ENCODE measurements around the gene CDON. TPM values are rescaled to one million over a fixed set of nuclear protein-coding genes. Genes with fewer than 3 reads are reported as not detected.

CDON gene
- total RNA-seq, 4 donors from 2014 or later: 1.0 to 2.0 (median 1.8) TPM

- intact Hi-C loops (cut with DNase I; ENCODE audit: low total_unique reads) (no loop called here), in situ Hi-C loops (cut with MboI; ENCODE audit: low sequenced_read_pairs in 4 of 4) (no loop called here)
- no peak for ATAC-seq
- Histone ChIP-seq H3K36me3 (no peaks in the 10 kb centered on the region), H3K4me1 (no peaks in the 10 kb centered on the region), H3K4me3 (no peak overlapping the region), H3K9me3 (no peaks in the 10 kb centered on the region), H3K27ac (no peak overlapping the region), H3K27me3 (no peaks in the 10 kb centered on the region)
- no peak for DNase-seq
- no peak for TF ChIP-seq CTCF (IDR thresholded peaks at IDR 0.05 in 4 of 5, conservative IDR thresholded peaks at IDR 0.05 in 1 of 5)
- TF ChIP-seq POLR2A (IDR thresholded peaks at IDR 0.05): no peak
Observed at GRCh38 chr11:126006068-126006467, 56.6 kb downstream of the CDON start.

DNA sequence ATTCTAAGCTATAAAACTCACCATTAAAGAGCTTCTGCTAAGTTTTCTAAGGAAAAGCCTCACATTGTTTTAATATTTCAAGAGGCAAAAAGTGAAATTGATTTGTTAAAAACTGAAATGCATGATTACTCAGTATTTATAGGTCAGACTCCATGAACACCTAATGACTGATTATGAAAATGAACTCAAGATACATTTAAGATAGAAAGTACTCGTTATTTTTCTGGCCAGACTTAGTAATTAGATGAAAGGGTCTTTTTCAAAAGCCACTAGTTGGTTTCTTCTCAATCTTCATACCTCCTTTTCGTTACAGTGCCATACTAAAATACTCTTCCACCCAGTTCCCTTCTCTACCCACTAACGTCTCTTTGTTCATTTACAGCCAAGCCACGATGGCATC, 60.5 kb downstream of the CDON start:
- H3K9me3 ChIP-seq: no peaks in the 10 kb centered on the region
- no peak for TF ChIP-seq POLR2A (IDR thresholded peaks at IDR 0.05)
- TF ChIP-seq CTCF (IDR thresholded peaks at IDR 0.05 in 4 of 5, conservative IDR thresholded peaks at IDR 0.05 in 1 of 5): no peak
- no peaks in the 10 kb centered on the region for H3K4me1 ChIP-seq
- no peak overlapping the region for H3K4me3 ChIP-seq
- in situ Hi-C loops (cut with MboI; ENCODE audit: low sequenced_read_pairs in 4 of 4): no loop called here
- intact Hi-C loops (cut with DNase I; ENCODE audit: low total_unique reads): no loop called here
- DNase-seq (no peak), ATAC-seq (no peak)
- no peak overlapping the region for H3K27ac ChIP-seq
- H3K36me3 ChIP-seq: no peaks in the 10 kb centered on the region
- no peaks in the 10 kb centered on the region for H3K27me3 ChIP-seq

DNA sequence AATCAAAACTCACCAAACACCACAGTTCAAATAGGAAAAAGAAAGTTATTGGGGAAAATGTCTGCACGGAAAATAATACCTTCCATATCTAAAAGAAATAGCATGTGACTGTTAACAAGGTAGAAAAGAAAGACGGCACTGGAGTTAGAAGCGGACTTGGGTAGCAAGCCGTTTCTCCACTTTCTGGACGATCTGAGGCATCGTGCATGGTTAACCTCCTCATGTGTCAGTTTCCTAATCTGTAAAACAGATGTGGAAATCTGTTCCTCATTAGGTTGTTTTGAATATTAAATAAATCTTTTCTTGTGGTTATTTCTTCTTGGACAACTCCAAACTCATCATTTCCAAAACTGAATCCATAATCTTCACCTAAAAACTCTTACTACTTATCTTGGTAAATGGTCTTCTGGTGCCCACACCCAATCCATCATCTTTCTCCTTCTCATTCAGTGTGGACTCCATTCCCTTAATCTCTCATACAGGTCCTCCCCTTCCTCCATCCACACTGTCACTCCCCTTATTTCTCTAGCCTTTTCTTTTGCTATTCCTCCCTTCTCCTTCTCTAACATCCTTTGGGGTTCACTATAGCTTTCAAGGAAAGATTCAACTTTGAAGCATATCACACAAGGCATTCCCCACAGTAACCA, 63.3 kb downstream of the CDON start:
- Histone ChIP-seq H3K27me3 (no peaks in the 10 kb centered on the region), H3K36me3 (no peaks in the 10 kb centered on the region), H3K4me3 (no peak overlapping the region), H3K27ac (no peak overlapping the region), H3K4me1 (no peaks in the 10 kb centered on the region), H3K9me3 (no peaks in the 10 kb centered on the region)
- DNase-seq: no peak
- in situ Hi-C loops (cut with MboI; ENCODE audit: low sequenced_read_pairs in 4 of 4): no loop called here
- ATAC-seq: no peak
- intact Hi-C loops (cut with DNase I; ENCODE audit: low total_unique reads): no loop called here
- TF ChIP-seq POLR2A (IDR thresholded peaks at IDR 0.05) (no peak), CTCF (IDR thresholded peaks at IDR 0.05 in 4 of 5, conservative IDR thresholded peaks at IDR 0.05 in 1 of 5) (no peak)

DNA sequence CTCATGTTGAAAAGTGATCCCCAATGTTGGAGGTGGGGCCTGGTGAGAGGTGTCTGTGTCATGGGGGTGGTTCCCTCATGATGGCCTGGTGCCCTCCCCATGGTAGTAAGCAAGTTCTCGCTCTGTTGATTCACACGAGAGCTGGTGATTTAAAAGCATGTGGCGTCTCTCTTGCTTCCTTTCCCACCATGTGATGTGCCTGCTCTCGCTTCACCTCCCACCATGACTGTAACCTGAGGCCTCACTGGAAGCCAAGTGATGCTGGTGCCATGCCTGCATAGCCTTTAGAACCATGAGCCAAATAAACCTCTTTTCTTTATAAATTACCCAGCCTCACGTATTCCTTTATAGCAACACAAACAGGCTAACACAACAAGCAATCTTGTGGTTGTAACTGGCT, 64.4 kb downstream of the CDON start:
- H3K36me3 ChIP-seq: no peaks in the 10 kb centered on the region
- no peak for ATAC-seq
- intact Hi-C loops (cut with DNase I; ENCODE audit: low total_unique reads): no loop called here

More for the DNA sequence above, 64.4 kb downstream of the CDON start:
- DNase-seq: no peak
- TF ChIP-seq POLR2A (IDR thresholded peaks at IDR 0.05) (no peak), CTCF (IDR thresholded peaks at IDR 0.05 in 4 of 5, conservative IDR thresholded peaks at IDR 0.05 in 1 of 5) (no peak)
- H3K27ac ChIP-seq: no peak overlapping the region
- in situ Hi-C loops (cut with MboI; ENCODE audit: low sequenced_read_pairs in 4 of 4): no loop called here
- H3K27me3 ChIP-seq: no peaks in the 10 kb centered on the region
- no peaks in the 10 kb centered on the region for H3K4me1 ChIP-seq
- H3K9me3 ChIP-seq: no peaks in the 10 kb centered on the region
- H3K4me3 ChIP-seq: no peak overlapping the region

Measured in gastrocnemius medialis (tissue), 4 donors.